ENCODE measurements around the gene PRPF39.

- TF ChIP-seq EZH2phosphoT487 (IDR thresholded peaks at IDR 0.05; ENCODE audit: insufficient read depth, low read depth) (no peak), EZH2 (IDR thresholded peaks at IDR 0.05; ENCODE audit: insufficient read depth, poor library complexity, severe bottlenecking) (no peak)
These were observed 11.8 kb upstream of the PRPF39 start for GRCh38 chr14:45072126-45072525.
